Keratinocyte (primary cell): ENCODE measurements around the gene KAT7. TPM values are rescaled to one million over a fixed set of nuclear protein-coding genes. Genes with fewer than 3 reads are reported as not detected.

Source experiments
- DNase-seq: peaks from one replicate; pipeline ENCODE4 v3.0.0-alpha.2; 2011; ENCODE audit warnings: low read depth, missing footprints, low spot score
- FAIRE-seq: peaks from 2 replicates; lab custom pipeline; 2011; peaks lifted over from hg19 to GRCh38; lab: Jason Lieb, UNC
- H2AFZ ChIP-seq: 2 replicates; pipeline ENCODE4 v1.6.0; 2012; ENCODE audit warnings: low read length, control low read depth, inconsistent platforms; ENCODE audit not compliant: control insufficient read depth
- H3K27ac ChIP-seq: 2 replicates; pipeline ENCODE4 v1.5.1; 2011; ENCODE audit warnings: low read length; ENCODE audit not compliant: control insufficient read depth, insufficient read depth
- H3K27me3 ChIP-seq: 3 replicates; pipeline ENCODE4 v1.6.0; 2011; ENCODE audit warnings: low read length; ENCODE audit not compliant: control insufficient read depth, insufficient read depth; ENCODE audit errors: extremely low read depth
- H3K36me3 ChIP-seq, 2 experiments: 2 replicates in 1 of 2; 3 replicates in 1 of 2; pipeline ENCODE4 v1.5.1; 2011; ENCODE audit warnings: low read length in 2 of 2, mild to moderate bottlenecking in 1 of 2; ENCODE audit not compliant: control insufficient read depth in 2 of 2, insufficient read depth in 2 of 2; ENCODE audit errors: extremely low read depth in 1 of 2
- H3K4me1 ChIP-seq: 3 replicates; pipeline ENCODE4 v1.5.1; 2011; ENCODE audit warnings: low read length; ENCODE audit not compliant: control insufficient read depth, insufficient read depth; ENCODE audit errors: extremely low read depth
- H3K4me2 ChIP-seq: 3 replicates; pipeline ENCODE4 v1.6.0; 2011; ENCODE audit warnings: low read depth, low read length; ENCODE audit not compliant: control insufficient read depth, insufficient read depth; ENCODE audit errors: extremely low read depth
- H3K4me3 ChIP-seq, 3 experiments: fragments of 200-600 bp in 1 of 3; sonication (generic) in 1 of 3; 2 replicates in 2 of 3; 3 replicates in 1 of 3; pipeline ENCODE4 v1.5.1; 2011 to 2016; ENCODE audit warnings: low read length in 3 of 3, mild to moderate bottlenecking in 3 of 3, control low read depth in 2 of 3, inconsistent platforms in 1 of 3, low read depth in 1 of 3, mixed read lengths in 1 of 3, mixed run types in 1 of 3, moderate library complexity in 1 of 3; ENCODE audit not compliant: control insufficient read depth in 2 of 3, insufficient read depth in 2 of 3; ENCODE audit errors: extremely low read depth in 1 of 3
- H3K79me2 ChIP-seq: 2 replicates; pipeline ENCODE4 v1.6.0; 2012; ENCODE audit warnings: low read length; ENCODE audit not compliant: control insufficient read depth, insufficient read depth
- H3K9ac ChIP-seq: 3 replicates; pipeline ENCODE4 v1.6.0; 2011; ENCODE audit warnings: low read length; ENCODE audit not compliant: control insufficient read depth, insufficient read depth; ENCODE audit errors: extremely low read depth
- H3K9me1 ChIP-seq: 3 replicates; pipeline ENCODE4 v1.6.0; 2011; ENCODE audit warnings: low read length; ENCODE audit not compliant: control insufficient read depth, insufficient read depth; ENCODE audit errors: extremely low read depth
- H3K9me3 ChIP-seq: 2 replicates; pipeline ENCODE4 v1.5.1; 2012; ENCODE audit warnings: low read depth, low read length; ENCODE audit not compliant: control insufficient read depth
- H4K20me1 ChIP-seq: 3 replicates; pipeline ENCODE4 v1.6.0; 2011; ENCODE audit warnings: low read length; ENCODE audit not compliant: control insufficient read depth, insufficient read depth; ENCODE audit errors: extremely low read depth
- CTCF ChIP-seq, 3 experiments: IDR thresholded peaks in 1 of 3; conservative IDR thresholded peaks in 1 of 3; optimal IDR thresholded peaks in 1 of 3; 2 replicates in 2 of 3; 3 replicates in 1 of 3; pipeline versions ENCODE3 to v1.5.1; 2011; ENCODE audit warnings: low read length in 3 of 3, mild to moderate bottlenecking in 3 of 3, moderate library complexity in 2 of 3, control low read depth in 1 of 3, inconsistent platforms in 1 of 3; ENCODE audit not compliant: insufficient read depth in 2 of 3; ENCODE audit errors: extremely low read depth in 1 of 3
- EZH2 ChIP-seq: IDR thresholded peaks from one replicate; pipeline ENCODE4 v1.6.1; 2012; ENCODE audit warnings: inconsistent platforms, mild to moderate bottlenecking, low read length, moderate library complexity
- dilution Hi-C: fragments of 300-500 bp; cut with MboI; formaldehyde crosslinking; loops from one replicate; pipeline ENCODE4 v1.7.0; 2020; ENCODE audit warnings: low sequenced_read_pairs; ENCODE audit not compliant: extremely low pct_ligation_motif_present
- polyA plus RNA-seq, 5 experiments: library from polyadenylated mRNA; depleted of rRNA in 3 of 5; stranded (reverse) in 3 of 5; stranded (forward) in 1 of 5; unstranded in 1 of 5; fragments of >200 nt; gene quantifications; 1 replicate in 1 of 5; 2 replicates in 3 of 5; 3 replicates in 1 of 5; pipeline versions ENCODE4 v1.2.1 to v1.2.3, GENCODE V29; 2011 to 2012; ENCODE audit warnings: missing spikeins in 2 of 5, low read depth in 1 of 5, low replicate concordance in 1 of 5

KAT7 gene
- polyA plus RNA-seq, 1 donor (not counting 4 experiments of a cell fraction or from before 2014, with no cell fraction given), result 19.7 TPM

GRCh38 chr17:49759203-49759602 lies 29.3 kb upstream of the KAT7 start:
- no peaks in the 10 kb centered on the region for H3K27me3 ChIP-seq
- H3K4me1 ChIP-seq, result peaks cover 12% of the 10 kb centered on the region
- no peak overlapping the region for H3K9ac ChIP-seq
- H3K36me3 ChIP-seq, result no peaks in the 10 kb centered on the region
- FAIRE-seq (no peak), DNase-seq (no peak)
- TF ChIP-seq CTCF (optimal IDR thresholded peaks at IDR 0.05 in 1 of 3, IDR thresholded peaks at IDR 0.05 in 1 of 3, conservative IDR thresholded peaks at IDR 0.05 in 1 of 3; ENCODE audit: extremely low read depth in 1 of 3, insufficient read depth in 2 of 3, low read length in 3 of 3), result no peak
- TF ChIP-seq EZH2, result no peak
- dilution Hi-C loops, result no loop called here
- H3K9me3 ChIP-seq, result no peaks in the 10 kb centered on the region
- no peak overlapping the region for H2AFZ ChIP-seq
- H3K79me2 ChIP-seq, result no peaks in the 10 kb centered on the region
- no peaks in the 10 kb centered on the region for H4K20me1 ChIP-seq
- no peaks in the 10 kb centered on the region for H3K9me1 ChIP-seq
- H3K4me3 ChIP-seq, result no peak overlapping the region
- H3K27ac ChIP-seq, result no peak overlapping the region
- no peak overlapping the region for H3K4me2 ChIP-seq

- H3K79me2 ChIP-seq, result no peaks in the 10 kb centered on the region
- H3K4me1 ChIP-seq, result peaks cover 16% of the 10 kb centered on the region
These were observed 28.2 kb upstream of the KAT7 start for GRCh38 chr17:49760296-49760695.

More at GRCh38 chr17:49760296-49760695, 28.2 kb upstream of the KAT7 start:
- no peaks in the 10 kb centered on the region for H3K36me3 ChIP-seq
- H3K4me2 ChIP-seq, result no peak overlapping the region
- no peak overlapping the region for H3K9ac ChIP-seq
- FAIRE-seq, result no peak
- no peaks in the 10 kb centered on the region for H4K20me1 ChIP-seq
- no peak overlapping the region for H2AFZ ChIP-seq
- H3K9me3 ChIP-seq, result no peaks in the 10 kb centered on the region
- no peaks in the 10 kb centered on the region for H3K9me1 ChIP-seq
- no peak for TF ChIP-seq CTCF (optimal IDR thresholded peaks at IDR 0.05 in 1 of 3, IDR thresholded peaks at IDR 0.05 in 1 of 3, conservative IDR thresholded peaks at IDR 0.05 in 1 of 3; ENCODE audit: extremely low read depth in 1 of 3, insufficient read depth in 2 of 3, low read length in 3 of 3)
- no peak for TF ChIP-seq EZH2
- H3K4me3 ChIP-seq, result no peak overlapping the region
- dilution Hi-C loops, result no loop called here
- H3K27ac ChIP-seq, result no peak overlapping the region
- H3K27me3 ChIP-seq, result no peaks in the 10 kb centered on the region
- DNase-seq, result no peak
